ENCODE measurements around the gene SCN2A. TPM values are rescaled to one million over a fixed set of nuclear protein-coding genes. Genes with fewer than 3 reads are reported as not detected.

Gene SCN2A
- total RNA-seq, 2 donors from 2014 or later = 0.15 to 0.20 TPM

GRCh38 chr2:165294912-165295311, 55.7 kb downstream of the SCN2A start:
- Mint-ChIP-seq H3K4me3 (no peak overlapping the region), H3K36me3 (ENCODE audit: low read depth) (no peaks in the 10 kb centered on the region)
- 91 to 93% methylated on average over 5 of the region's 5 CpGs for WGBS, 2 experiments (ENCODE audit: insufficient coverage in 1 of 2, insufficient read length in 1 of 2)

DNA sequence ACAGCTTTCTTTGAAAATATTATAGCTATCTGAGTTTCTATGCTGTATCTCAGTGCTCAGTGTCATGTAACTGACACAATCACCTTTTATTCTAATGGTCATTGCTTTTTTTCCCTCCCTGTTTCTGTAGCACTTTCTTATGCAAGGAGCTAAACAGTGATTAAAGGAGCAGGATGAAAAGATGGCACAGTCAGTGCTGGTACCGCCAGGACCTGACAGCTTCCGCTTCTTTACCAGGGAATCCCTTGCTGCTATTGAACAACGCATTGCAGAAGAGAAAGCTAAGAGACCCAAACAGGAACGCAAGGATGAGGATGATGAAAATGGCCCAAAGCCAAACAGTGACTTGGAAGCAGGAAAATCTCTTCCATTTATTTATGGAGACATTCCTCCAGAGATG, 56.4 kb downstream of the SCN2A start:
- no peaks in the 10 kb centered on the region for H3K27me3 ChIP-seq (ENCODE audit: control insufficient read depth, insufficient read depth, low read length, poor library complexity, severe bottlenecking)
- H3K27me3 Mint-ChIP-seq (ENCODE audit: insufficient read depth) = peaks cover 2% of the 10 kb centered on the region
- WGBS, 2 experiments (ENCODE audit: insufficient coverage in 1 of 2, insufficient read length in 1 of 2) = 91 to 97% methylated on average over 4 of the region's 4 CpGs
- H3K4me1 Mint-ChIP-seq = peaks cover 3% of the 10 kb centered on the region
- no peak overlapping the region for H3K27ac ChIP-seq (ENCODE audit: low read depth, low read length)
- H3K27ac Mint-ChIP-seq = no peak overlapping the region
- H3K9ac ChIP-seq (ENCODE audit: extremely low read depth, low read length, poor library complexity, severe bottlenecking) = no peak overlapping the region
- H3K9me3 ChIP-seq (ENCODE audit: control insufficient read depth, low read length) = no peaks in the 10 kb centered on the region
- no peaks in the 10 kb centered on the region for H3K36me3 Mint-ChIP-seq (ENCODE audit: low read depth)
- H3K4me3 ChIP-seq (ENCODE audit: low read length) = no peak overlapping the region
- no peaks in the 10 kb centered on the region for H3K9me3 Mint-ChIP-seq
- no peaks in the 10 kb centered on the region for H3K4me1 ChIP-seq (ENCODE audit: control insufficient read depth, insufficient read depth, low read length)
- TF ChIP-seq, protein P1, sequence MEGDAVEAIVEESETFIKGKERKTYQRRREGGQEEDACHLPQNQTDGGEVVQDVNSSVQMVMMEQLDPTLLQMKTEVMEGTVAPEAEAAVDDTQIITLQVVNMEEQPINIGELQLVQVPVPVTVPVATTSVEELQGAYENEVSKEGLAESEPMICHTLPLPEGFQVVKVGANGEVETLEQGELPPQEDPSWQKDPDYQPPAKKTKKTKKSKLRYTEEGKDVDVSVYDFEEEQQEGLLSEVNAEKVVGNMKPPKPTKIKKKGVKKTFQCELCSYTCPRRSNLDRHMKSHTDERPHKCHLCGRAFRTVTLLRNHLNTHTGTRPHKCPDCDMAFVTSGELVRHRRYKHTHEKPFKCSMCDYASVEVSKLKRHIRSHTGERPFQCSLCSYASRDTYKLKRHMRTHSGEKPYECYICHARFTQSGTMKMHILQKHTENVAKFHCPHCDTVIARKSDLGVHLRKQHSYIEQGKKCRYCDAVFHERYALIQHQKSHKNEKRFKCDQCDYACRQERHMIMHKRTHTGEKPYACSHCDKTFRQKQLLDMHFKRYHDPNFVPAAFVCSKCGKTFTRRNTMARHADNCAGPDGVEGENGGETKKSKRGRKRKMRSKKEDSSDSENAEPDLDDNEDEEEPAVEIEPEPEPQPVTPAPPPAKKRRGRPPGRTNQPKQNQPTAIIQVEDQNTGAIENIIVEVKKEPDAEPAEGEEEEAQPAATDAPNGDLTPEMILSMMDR (conservative IDR thresholded peaks at IDR 0.05) = no peak
- no peaks in the 10 kb centered on the region for H3K36me3 ChIP-seq (ENCODE audit: control insufficient read depth, insufficient read depth, low read length)
- H3K4me3 Mint-ChIP-seq = no peak overlapping the region
- DNase-seq = no peak

More at GRCh38 chr2:165294912-165295311, 55.7 kb downstream of the SCN2A start:
- Histone ChIP-seq H3K27me3 (ENCODE audit: control insufficient read depth, insufficient read depth, low read length, poor library complexity, severe bottlenecking) (no peaks in the 10 kb centered on the region), H3K4me3 (ENCODE audit: low read length) (no peak overlapping the region), H3K36me3 (ENCODE audit: control insufficient read depth, insufficient read depth, low read length) (no peaks in the 10 kb centered on the region), H3K4me1 (ENCODE audit: control insufficient read depth, insufficient read depth, low read length) (no peaks in the 10 kb centered on the region), H3K27ac (ENCODE audit: low read depth, low read length) (no peak overlapping the region), H3K9ac (ENCODE audit: extremely low read depth, low read length, poor library complexity, severe bottlenecking) (no peak overlapping the region), H3K9me3 (ENCODE audit: control insufficient read depth, low read length) (no peaks in the 10 kb centered on the region)
- Mint-ChIP-seq H3K27me3 (ENCODE audit: insufficient read depth) (peaks cover 2% of the 10 kb centered on the region), H3K4me1 (peaks cover 3% of the 10 kb centered on the region), H3K9me3 (no peaks in the 10 kb centered on the region), H3K27ac (no peak overlapping the region)
- no peak for DNase-seq
- TF ChIP-seq, protein P1 (conservative IDR thresholded peaks at IDR 0.05) = no peak

- TF ChIP-seq, protein P1 (conservative IDR thresholded peaks at IDR 0.05) = no peak
- Mint-ChIP-seq H3K4me3 (no peak overlapping the region), H3K27ac (peak overlapping the region; percentile 12), H3K9me3 (no peaks in the 10 kb centered on the region), H3K36me3 (ENCODE audit: low read depth) (no peaks in the 10 kb centered on the region), H3K4me1 (peaks cover 6% of the 10 kb centered on the region), H3K27me3 (ENCODE audit: insufficient read depth) (no peaks in the 10 kb centered on the region)
- Histone ChIP-seq H3K9ac (ENCODE audit: extremely low read depth, low read length, poor library complexity, severe bottlenecking) (no peak overlapping the region), H3K27me3 (ENCODE audit: control insufficient read depth, insufficient read depth, low read length, poor library complexity, severe bottlenecking) (no peaks in the 10 kb centered on the region), H3K4me1 (ENCODE audit: control insufficient read depth, insufficient read depth, low read length) (no peaks in the 10 kb centered on the region), H3K4me3 (ENCODE audit: low read length) (no peak overlapping the region), H3K27ac (ENCODE audit: low read depth, low read length) (no peak overlapping the region), H3K9me3 (ENCODE audit: control insufficient read depth, low read length) (no peaks in the 10 kb centered on the region), H3K36me3 (ENCODE audit: control insufficient read depth, insufficient read depth, low read length) (no peaks in the 10 kb centered on the region)
- 77% methylated on average over 3 of the region's 3 CpGs; no CpG with 5 or more reads in 1 of the 2 experiments for WGBS, 2 experiments (ENCODE audit: insufficient coverage in 1 of 2, insufficient read length in 1 of 2)
- DNase-seq = no peak
Observed at GRCh38 chr2:165305391-165306096, 66.3 kb downstream of the SCN2A start.

Measured in endodermal cell (in vitro differentiated cells).